ENCODE data around the gene FNDC3A. TPM values are rescaled to one million over a fixed set of nuclear protein-coding genes. Genes with fewer than 3 reads are reported as not detected.

Gene FNDC3A
- total and polyA plus RNA-seq, 4 donors = 25.2 to 89.5 (median 32.1) TPM

- peak; percentile 40 for DNase-seq (ENCODE audit: low spot score)
- no peak within 1 kb of the TSS for H3K9ac ChIP-seq (ENCODE audit: low read depth in 1 of 2, low read length in 2 of 2)
- TF ChIP-seq REST (IDR thresholded peaks at IDR 0.05) (no peak), RXRA (IDR thresholded peaks at IDR 0.05) (no peak), CTCF (IDR thresholded peaks at IDR 0.05; ENCODE audit: low read depth, low read length, missing input control) (peak; percentile 1), SP1 (IDR thresholded peaks at IDR 0.05) (no peak), ZBTB33 (IDR thresholded peaks at IDR 0.05) (no peak), FOXA2 (IDR thresholded peaks at IDR 0.05) (no peak), HNF4G (IDR thresholded peaks at IDR 0.05) (no peak), HNF4A (conservative IDR thresholded peaks at IDR 0.05) (no peak)
- H3K4me3 ChIP-seq (ENCODE audit: low read depth in 1 of 3, low read length in 3 of 3) = peak within 1 kb of the TSS; percentile 50 to 64 (median 50)
- peaks cover under 1 to 18% (median 9%) of the 10 kb centered on the region in 4 donors for H3K4me1 ChIP-seq (ENCODE audit: control insufficient read depth in 4 of 4, insufficient read depth in 4 of 4, low read length in 3 of 4)
- H3K27ac ChIP-seq (ENCODE audit: low read depth in 1 of 2, low read length in 2 of 2) = no peak within 1 kb of the TSS
- H3K27me3 ChIP-seq (ENCODE audit: control insufficient read depth in 4 of 4, insufficient read depth in 4 of 4, low read length in 3 of 4) = peaks cover 0 to 3% (median 0%) of the 10 kb centered on the region in 4 donors
- peaks cover 0 to 3% (median 0%) of the 10 kb centered on the region in 4 donors for H3K9me3 ChIP-seq (ENCODE audit: control insufficient read depth in 4 of 4, low read length in 3 of 4)
- H3K36me3 ChIP-seq (ENCODE audit: control insufficient read depth in 4 of 4, insufficient read depth in 3 of 4, low read depth in 1 of 4, low read length in 3 of 4) = no peaks in the 10 kb centered on the region
- WGBS = 8% methylated on average over 111 of the region's 111 CpGs
Observed at GRCh38 chr13:49220036-49220855, 244.5 kb downstream of the FNDC3A start, which contains the start of gene MLNR. TSS of gene MLNR (plus strand) at chr13:49220338. CDS start at chr13:49220338, 0 bp downstream.

- Histone ChIP-seq H3K27me3 (ENCODE audit: control insufficient read depth in 4 of 4, insufficient read depth in 4 of 4, low read length in 3 of 4) (peaks cover 0 to 3% (median 0%) of the 10 kb centered on the region in 4 donors), H3K4me1 (ENCODE audit: control insufficient read depth in 4 of 4, insufficient read depth in 4 of 4, low read length in 3 of 4) (peaks cover 6 to 24% (median 14%) of the 10 kb centered on the region in 4 donors), H3K9me3 (ENCODE audit: control insufficient read depth in 4 of 4, low read length in 3 of 4) (peaks cover 0 to 3% (median 0%) of the 10 kb centered on the region in 4 donors), H3K4me3 (ENCODE audit: low read depth in 1 of 3, low read length in 3 of 3) (peak overlapping the region in 1 of 3 donors; percentile 64), H3K27ac (ENCODE audit: low read depth in 1 of 2, low read length in 2 of 2) (no peak overlapping the region), H3K36me3 (ENCODE audit: control insufficient read depth in 4 of 4, insufficient read depth in 3 of 4, low read depth in 1 of 4, low read length in 3 of 4) (no peaks in the 10 kb centered on the region), H3K9ac (ENCODE audit: low read depth in 1 of 2, low read length in 2 of 2) (no peak overlapping the region)
- WGBS = 21% methylated on average over 73 of the region's 73 CpGs
- TF ChIP-seq REST (IDR thresholded peaks at IDR 0.05) = no peak
- DNase-seq (ENCODE audit: low spot score) = no peak
Observed at GRCh38 chr13:49220856-49221589, 245.3 kb downstream of the FNDC3A start.
